A673 (cell line): ENCODE results near the gene LGR4.

Experiments
- CTCF ChIP-seq: fragments of 300-800, 200-600 bp; sonication (generic); conservative IDR thresholded peaks from 2 replicates; pipeline ENCODE4 v1.5.1; 2017; ENCODE audit warnings: low read depth, mild to moderate bottlenecking, antibody characterized with exemption, low read length, moderate library complexity, mixed read lengths
- EZH2 ChIP-seq: fragments of 200-600 bp; sonication (generic); IDR thresholded peaks from 2 replicates; pipeline ENCODE4 v1.6.1; 2017; ENCODE audit warnings: borderline replicate concordance, low read depth, mild to moderate bottlenecking, mixed read lengths, antibody characterized with exemption, low read length; ENCODE audit not compliant: poor library complexity, severe bottlenecking

GRCh38 chr11:27397624-27398399 is 74.8 kb downstream of the LGR4 start:
- no peak for TF ChIP-seq CTCF
- no peak for TF ChIP-seq EZH2
